ENCODE measurements around the gene HTR5A.
"Not testable (repeated sequence)": the region's sequence is repeated elsewhere in the genome, so short reads cannot be mapped to it uniquely, and the experiment has no call there.

HTR5A gene

DNA sequence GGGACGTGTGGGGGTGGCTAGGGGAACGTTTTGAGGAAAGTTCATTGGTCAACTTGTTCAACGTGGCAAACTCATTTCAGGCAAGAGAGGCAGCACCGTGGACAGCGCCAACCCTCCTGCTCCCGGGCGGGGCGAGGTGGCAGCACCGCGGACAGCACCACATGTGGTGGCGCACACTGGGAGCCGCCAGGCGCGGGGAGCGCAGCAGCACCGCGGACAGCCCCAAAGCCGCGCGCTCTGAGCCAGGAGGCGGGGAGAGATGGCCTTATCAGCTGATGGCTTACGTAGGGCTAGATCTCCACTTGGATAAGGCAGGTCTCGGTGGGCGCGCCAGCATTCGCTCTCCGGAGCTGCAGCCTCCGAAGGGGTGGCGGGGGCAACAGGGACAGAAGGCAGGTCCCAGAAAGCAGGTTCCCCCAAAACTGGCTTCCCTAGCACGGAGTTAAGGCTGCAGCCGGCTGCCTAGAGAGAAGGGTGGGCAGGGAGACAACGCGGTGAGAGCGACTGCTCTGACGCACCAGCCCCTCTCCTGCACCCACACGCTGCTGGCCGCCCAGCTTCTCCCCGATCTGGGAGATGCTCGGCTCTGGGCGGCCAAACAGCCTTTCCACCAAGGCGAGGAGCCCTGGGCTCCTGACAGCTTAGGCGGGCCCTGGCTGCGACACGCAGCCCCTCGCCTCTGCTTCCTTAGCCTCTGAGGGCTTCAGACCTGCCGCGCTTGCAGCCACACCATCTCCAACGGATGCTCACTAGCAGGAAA lies at the start of gene HTR5A:
HTR5A (plus strand) TSS at position 333 of the 760 bp plus-strand sequence. CDS start 576 bp downstream, outside the sequence.
- DNase-seq (ENCODE audit: low read depth) = peak; percentile 84

GRCh38 chr7:155020996-155021395 lies 49.1 kb upstream of the HTR5A start:
- no peak for DNase-seq (ENCODE audit: low read depth)

- no peak for DNase-seq (ENCODE audit: low read depth)
These were observed 48.4 kb upstream of the HTR5A start for GRCh38 chr7:155021699-155022145.

- DNase-seq (ENCODE audit: low read depth) = no peak
These were observed 42.2 kb upstream of the HTR5A start for GRCh38 chr7:155027879-155028278.

DNA sequence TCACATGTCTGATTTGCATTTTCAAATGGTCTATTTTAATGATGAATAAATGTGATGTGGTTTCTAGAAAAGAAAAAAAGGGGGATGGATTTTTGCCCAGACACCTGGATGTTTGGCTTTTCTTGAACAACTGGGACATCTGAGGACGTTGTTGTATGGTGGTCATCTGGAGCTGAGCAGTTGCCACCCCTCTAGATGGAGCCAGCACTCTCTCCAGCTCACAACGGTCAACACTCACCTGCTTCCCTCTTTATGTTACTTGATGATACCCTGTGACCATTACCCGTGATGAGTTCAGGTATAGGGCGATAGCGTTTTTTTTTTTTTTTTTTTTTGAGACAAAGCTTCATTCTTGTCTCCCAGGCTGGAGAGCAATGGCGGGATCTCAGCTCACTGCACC lies 37.1 kb upstream of the HTR5A start:
- DNase-seq (ENCODE audit: low read depth) = no peak

- not testable (repeated sequence) for DNase-seq (ENCODE audit: low read depth)
These were observed 35.6 kb upstream of the HTR5A start for GRCh38 chr7:155034495-155034894.

DNA sequence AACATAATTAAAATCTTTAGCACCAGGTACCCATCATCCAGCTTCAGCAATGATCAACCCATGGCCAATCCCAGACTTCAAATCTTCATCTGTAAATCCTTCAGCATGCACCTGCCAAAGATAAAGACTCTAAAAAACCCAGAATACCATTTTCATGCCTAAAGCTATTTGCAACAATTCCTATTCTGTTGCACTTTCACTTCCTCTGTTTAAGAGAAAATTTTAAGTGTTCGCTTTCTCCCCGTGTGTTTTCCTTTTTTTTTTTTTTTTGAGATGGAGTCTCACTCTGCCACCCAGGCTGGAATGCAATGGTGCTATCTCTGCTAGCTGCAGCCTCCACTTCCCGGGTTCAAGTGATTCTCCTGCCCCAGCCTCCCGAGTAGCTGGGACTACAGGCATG lies 31.8 kb upstream of the HTR5A start:
- no peak for DNase-seq (ENCODE audit: low read depth)

GRCh38 chr7:155043756-155044155 lies 26.4 kb upstream of the HTR5A start:
- no peak for DNase-seq (ENCODE audit: low read depth)

GRCh38 chr7:155048006-155048405 lies 22.1 kb upstream of the HTR5A start:
- no peak for DNase-seq (ENCODE audit: low read depth)

DNA sequence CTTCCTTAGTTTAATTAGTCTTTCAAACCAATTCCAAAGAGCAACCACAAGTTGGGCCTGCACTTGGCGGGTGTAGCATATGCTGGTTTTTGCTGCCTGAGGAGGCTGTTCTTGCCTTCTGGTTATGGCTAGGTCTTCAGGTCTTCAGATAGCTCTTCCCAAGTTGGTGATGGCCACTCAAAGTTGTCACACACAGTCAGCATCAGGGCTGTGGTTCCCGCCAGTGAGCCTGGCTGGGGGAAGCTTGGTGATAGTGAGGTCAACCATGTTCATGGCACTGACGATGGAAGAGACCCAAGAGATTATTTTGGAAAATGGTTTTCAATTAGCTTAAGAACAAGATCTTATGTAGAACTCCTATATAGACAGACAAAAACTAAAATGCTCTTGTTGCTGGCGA lies 18.8 kb upstream of the HTR5A start:
- no peak for DNase-seq (ENCODE audit: low read depth)

GRCh38 chr7:155053002-155053401 lies 17.1 kb upstream of the HTR5A start:
- no peak for DNase-seq (ENCODE audit: low read depth)

- no peak for DNase-seq (ENCODE audit: low read depth)
These were observed 15.4 kb upstream of the HTR5A start for GRCh38 chr7:155054761-155055160.

DNA sequence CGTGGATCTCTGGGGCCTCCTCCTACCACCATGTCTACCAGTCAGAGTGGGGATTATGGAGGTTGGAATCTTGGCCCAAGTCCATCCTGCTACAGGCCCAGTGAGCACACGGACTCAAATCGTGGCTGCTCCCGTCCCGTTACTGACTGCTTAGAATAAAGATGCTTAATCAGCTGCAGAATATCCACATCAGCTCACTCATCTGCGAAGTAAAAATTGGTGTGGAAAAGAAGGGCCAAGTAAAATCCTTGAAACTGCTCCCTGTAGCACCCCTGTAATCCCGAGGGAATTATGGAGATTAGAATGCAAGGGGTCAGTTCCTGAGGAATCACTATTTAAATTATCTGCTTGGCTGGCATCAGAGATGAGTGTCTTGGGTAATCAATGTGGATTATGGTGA lies 13.0 kb upstream of the HTR5A start:
- no peak for DNase-seq (ENCODE audit: low read depth)

DNA sequence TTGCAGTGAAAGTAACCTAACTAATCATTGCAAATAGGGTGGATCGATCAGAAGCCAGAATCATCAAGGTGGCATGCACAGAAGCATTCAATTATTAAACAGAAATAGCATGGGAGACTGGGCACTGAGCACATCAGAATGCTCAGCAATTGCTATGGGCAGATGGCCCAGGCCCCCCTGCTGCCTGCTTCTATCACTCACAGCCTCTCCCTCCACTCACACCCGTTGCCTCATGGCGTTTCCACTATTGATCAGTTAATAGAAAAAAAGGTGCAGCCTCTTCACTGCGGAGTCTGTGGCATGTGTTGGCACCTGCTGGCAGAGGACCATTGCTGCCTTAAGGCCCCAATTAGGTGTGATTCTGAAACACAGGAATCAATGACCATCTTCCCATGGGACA lies 11.2 kb upstream of the HTR5A start:
- no peak for DNase-seq (ENCODE audit: low read depth)

GRCh38 chr7:155059703-155060102 lies 10.4 kb upstream of the HTR5A start:
- no peak for DNase-seq (ENCODE audit: low read depth)

- DNase-seq (ENCODE audit: low read depth) = no peak
These were observed 7.7 kb upstream of the HTR5A start for GRCh38 chr7:155062411-155062810.

GRCh38 chr7:155064186-155064585 lies 5.9 kb upstream of the HTR5A start:
- no peak for DNase-seq (ENCODE audit: low read depth)

- no peak for DNase-seq (ENCODE audit: low read depth)
These were observed 3.6 kb upstream of the HTR5A start for GRCh38 chr7:155066417-155066950.

DNA sequence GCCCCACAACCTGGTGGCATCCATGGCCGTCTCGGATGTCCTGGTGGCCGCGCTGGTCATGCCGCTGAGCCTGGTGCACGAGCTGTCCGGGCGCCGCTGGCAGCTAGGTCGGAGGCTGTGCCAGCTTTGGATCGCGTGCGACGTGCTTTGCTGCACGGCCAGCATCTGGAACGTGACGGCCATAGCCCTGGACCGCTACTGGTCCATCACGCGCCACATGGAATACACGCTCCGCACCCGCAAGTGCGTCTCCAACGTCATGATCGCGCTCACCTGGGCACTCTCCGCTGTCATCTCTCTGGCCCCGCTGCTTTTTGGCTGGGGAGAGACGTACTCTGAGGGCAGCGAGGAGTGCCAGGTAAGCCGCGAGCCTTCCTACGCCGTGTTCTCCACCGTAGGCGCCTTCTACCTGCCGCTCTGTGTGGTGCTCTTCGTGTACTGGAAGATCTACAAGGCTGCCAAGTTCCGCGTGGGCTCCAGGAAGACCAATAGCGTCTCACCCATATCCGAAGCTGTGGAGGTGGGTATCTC lies 1.1 kb downstream of the HTR5A start:
- DNase-seq (ENCODE audit: low read depth) = no peak

DNA sequence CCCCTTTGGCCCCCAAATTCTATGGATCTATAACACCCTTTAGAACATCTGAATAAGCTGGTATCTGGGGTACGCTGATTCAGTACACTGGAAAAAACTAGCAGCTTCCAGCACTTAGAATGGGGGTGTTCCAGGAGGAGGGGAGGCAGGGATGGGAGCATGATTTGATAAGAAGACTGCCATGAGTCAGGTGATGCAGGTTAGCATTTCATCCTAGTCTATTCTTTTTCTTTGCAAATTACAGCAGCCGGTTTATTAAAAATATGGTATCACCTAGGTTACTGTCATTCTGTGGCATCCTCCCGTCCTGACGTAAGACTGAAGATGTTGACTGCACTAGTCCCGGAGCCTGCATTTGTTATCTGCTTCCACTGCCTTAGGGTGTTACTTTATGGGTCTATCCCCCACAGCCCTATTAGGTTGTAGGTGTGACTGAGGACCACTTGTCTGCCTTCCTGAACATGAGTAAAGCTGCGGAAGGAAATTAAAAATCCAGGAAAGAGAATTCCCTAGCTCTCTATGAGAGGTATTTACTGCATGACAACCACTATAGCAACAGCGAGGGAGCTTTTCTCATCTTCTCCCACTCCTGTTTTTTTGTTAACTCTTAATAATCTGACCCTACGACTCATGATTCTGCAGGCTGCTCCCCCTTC lies 1.9 kb downstream of the HTR5A start:
- no peak for DNase-seq (ENCODE audit: low read depth)

DNA sequence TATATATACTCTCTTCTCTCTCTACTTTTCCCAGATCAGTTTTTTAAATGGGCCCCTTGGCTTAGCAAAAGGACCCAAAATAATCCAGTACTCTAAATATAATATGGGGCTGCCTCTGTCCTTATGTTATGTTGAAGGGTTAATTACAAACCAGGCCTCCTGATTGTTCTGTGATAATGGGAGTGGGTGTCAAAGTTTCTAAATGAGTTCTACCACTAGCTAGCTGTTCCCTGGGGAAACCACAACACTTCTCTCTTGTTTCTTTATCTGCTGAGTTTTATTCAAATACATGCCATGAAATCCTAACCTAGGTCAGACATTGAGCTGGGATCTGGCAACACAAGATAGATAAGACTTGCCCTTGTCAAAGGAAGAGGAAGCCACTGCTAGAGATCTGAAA lies 3.8 kb downstream of the HTR5A start:
- DNase-seq (ENCODE audit: low read depth) = no peak

- no peak for DNase-seq (ENCODE audit: low read depth)
These were observed 13.9 kb downstream of the HTR5A start for GRCh38 chr7:155084021-155084420.

- DNase-seq (ENCODE audit: low read depth) = no peak
These were observed 14.8 kb downstream of the HTR5A start for GRCh38 chr7:155084969-155085368.

Measured in activated T-cell treated with anti-CD3 and anti-CD28 coated beads for 48 hours (primary cell).